H1 (cell line): ENCODE results near the gene INKA2. TPM values are rescaled to one million over a fixed set of nuclear protein-coding genes. Genes with fewer than 3 reads are reported as not detected.

Experiments
- CHD7 ChIP-seq: fragments of 300-600 bp; sonication (generic); IDR thresholded peaks from 2 replicates; pipeline ENCODE4 v1.7.1; 2012; ENCODE audit warnings: low read length, moderate library complexity, mild to moderate bottlenecking, inconsistent platforms; ENCODE audit not compliant: insufficient replicate concordance
- polyA plus RNA-seq, 7 experiments: library from polyadenylated mRNA; depleted of rRNA in 3 of 7; stranded (reverse) in 5 of 7; unstranded in 2 of 7; fragments of >200 nt in 5 of 7; fragments of 200-250 nt in 2 of 7; gene quantifications; 1 replicate in 5 of 7; 2 replicates in 1 of 7; 4 replicates in 1 of 7; pipeline versions ENCODE4 v1.2.1 to v1.2.3, GENCODE V29; 2011 to 2013; ENCODE audit warnings: missing spikeins in 2 of 7, mixed read lengths in 2 of 7
- total RNA-seq: library from RNA; stranded (reverse); fragmentation: NEBNext Ultra II Directional; extraction: Animal tissue kit (Norgen Biotek cat#: 25700); gene quantifications from 2 replicates; pipeline ENCODE4 v1.2.1, GENCODE V29; 2021

INKA2 gene
- total and polyA plus RNA-seq, 2 of the 8 experiments (the other 6 are each of a cell fraction or from before 2014, with no cell fraction given): 4.2 to 11.5 TPM

- TF ChIP-seq CHD7: no peak
- TF ChIP-seq, all 59 proteins: peak for 1
Measured at GRCh38 chr1:111746614-111746999, 7.4 kb upstream of the INKA2 start (continued).
